ENCODE measurements around the gene EIF6. TPM values are rescaled to one million over a fixed set of nuclear protein-coding genes. Genes with fewer than 3 reads are reported as not detected.

The EIF6 gene
- total and polyA plus RNA-seq, 4 donors = 60.8 to 160 (median 106) TPM

DNA sequence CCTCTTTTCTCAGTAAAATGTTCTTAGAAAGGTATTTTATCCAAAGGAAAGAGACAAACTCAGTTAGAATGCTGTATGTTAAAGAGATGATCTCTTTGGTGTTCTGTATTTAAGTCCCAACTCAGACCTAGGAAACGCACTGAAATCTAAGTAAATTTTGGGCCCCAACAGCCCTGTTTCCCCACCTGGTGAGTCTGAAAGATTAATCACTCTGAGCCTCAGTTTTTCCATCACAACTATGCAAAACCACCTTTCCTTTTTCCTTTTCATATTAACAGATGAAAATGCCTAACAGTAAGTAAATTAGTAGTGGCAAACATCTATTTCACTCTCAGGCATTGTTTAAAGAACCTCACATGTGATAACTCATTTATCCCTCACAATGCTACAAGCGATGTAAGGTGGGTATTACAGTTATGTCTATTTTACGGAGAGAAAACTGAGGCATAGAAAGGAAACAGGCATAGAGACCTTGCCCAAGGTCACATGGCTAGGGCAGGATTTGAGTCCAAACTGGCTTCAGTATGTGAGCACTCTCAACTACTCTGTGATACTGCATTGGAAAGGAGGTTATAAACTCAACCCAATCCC lies 43.6 kb upstream of the EIF6 start (continued):
- TF ChIP-seq, protein P1, sequence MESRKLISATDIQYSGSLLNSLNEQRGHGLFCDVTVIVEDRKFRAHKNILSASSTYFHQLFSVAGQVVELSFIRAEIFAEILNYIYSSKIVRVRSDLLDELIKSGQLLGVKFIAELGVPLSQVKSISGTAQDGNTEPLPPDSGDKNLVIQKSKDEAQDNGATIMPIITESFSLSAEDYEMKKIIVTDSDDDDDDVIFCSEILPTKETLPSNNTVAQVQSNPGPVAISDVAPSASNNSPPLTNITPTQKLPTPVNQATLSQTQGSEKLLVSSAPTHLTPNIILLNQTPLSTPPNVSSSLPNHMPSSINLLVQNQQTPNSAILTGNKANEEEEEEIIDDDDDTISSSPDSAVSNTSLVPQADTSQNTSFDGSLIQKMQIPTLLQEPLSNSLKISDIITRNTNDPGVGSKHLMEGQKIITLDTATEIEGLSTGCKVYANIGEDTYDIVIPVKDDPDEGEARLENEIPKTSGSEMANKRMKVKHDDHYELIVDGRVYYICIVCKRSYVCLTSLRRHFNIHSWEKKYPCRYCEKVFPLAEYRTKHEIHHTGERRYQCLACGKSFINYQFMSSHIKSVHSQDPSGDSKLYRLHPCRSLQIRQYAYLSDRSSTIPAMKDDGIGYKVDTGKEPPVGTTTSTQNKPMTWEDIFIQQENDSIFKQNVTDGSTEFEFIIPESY (IDR thresholded peaks at IDR 0.05) = no peak
- TF ChIP-seq HNF4A (conservative IDR thresholded peaks at IDR 0.05) (no peak), GABPA (IDR thresholded peaks at IDR 0.05 in 1 of 2, conservative IDR thresholded peaks at IDR 0.05 in 1 of 2) (no peak), EGR1 (IDR thresholded peaks at IDR 0.05; ENCODE audit: low read depth in 2 of 2) (no peak)
- TF ChIP-seq, protein P2, sequence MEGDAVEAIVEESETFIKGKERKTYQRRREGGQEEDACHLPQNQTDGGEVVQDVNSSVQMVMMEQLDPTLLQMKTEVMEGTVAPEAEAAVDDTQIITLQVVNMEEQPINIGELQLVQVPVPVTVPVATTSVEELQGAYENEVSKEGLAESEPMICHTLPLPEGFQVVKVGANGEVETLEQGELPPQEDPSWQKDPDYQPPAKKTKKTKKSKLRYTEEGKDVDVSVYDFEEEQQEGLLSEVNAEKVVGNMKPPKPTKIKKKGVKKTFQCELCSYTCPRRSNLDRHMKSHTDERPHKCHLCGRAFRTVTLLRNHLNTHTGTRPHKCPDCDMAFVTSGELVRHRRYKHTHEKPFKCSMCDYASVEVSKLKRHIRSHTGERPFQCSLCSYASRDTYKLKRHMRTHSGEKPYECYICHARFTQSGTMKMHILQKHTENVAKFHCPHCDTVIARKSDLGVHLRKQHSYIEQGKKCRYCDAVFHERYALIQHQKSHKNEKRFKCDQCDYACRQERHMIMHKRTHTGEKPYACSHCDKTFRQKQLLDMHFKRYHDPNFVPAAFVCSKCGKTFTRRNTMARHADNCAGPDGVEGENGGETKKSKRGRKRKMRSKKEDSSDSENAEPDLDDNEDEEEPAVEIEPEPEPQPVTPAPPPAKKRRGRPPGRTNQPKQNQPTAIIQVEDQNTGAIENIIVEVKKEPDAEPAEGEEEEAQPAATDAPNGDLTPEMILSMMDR (IDR thresholded peaks at IDR 0.05; ENCODE audit: low read depth, low read length, missing input control) = no peak

DNA sequence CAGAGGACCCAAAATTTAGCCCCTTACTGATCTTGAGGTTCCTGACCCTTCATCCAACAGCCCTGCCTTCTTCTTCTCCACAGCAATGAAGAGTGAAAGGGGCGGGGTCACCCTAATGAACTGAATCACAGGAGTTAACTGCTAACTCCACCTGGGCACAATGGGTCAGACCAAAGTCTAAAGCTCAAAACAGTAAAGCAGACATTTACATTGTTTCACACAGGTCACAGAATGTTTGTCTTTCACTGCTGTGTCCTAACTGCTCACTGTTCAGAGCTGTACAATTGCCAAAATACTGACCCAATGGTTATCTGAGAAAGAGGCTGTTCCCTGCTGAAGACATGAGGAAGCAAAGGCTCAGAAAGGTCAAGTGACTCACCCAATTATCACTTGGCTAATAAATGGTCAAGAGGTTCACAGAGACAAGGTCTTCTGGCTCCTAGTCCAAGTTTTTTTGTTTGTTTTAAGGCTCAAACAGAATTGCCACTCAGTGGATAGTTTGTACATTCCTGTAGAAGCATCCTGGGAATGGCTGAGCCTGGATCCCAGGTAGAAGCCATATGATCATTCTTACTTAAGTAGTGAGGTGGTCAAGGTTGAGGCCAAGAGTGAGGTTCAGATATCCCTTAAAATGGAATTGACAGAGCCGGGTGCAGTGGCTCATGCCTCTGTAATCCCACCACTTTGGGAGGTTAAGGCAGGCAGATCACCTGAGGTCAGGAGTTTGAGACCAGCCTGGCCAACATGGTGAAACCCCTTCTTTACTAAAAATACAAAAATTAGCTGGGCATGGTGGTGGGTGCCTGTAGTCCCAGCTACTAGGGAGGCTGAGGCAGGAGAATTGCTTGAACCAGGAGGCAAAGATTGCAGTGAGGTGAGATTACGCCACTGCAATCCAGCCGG lies 42.8 kb upstream of the EIF6 start:
- H3K9me3 ChIP-seq (ENCODE audit: control insufficient read depth in 4 of 4, low read length in 3 of 4) = no peaks in the 10 kb centered on the region
- H3K27ac ChIP-seq (ENCODE audit: low read depth in 1 of 2, low read length in 2 of 2) = peak overlapping the region; percentile 37 to 74
- DNase-seq (ENCODE audit: low spot score) = no peak
- no peaks in the 10 kb centered on the region for H3K36me3 ChIP-seq (ENCODE audit: control insufficient read depth in 4 of 4, insufficient read depth in 3 of 4, low read depth in 1 of 4, low read length in 3 of 4)
- H3K4me3 ChIP-seq (ENCODE audit: low read depth in 1 of 3, low read length in 3 of 3) = no peak overlapping the region
- H3K27me3 ChIP-seq (ENCODE audit: control insufficient read depth in 4 of 4, insufficient read depth in 4 of 4, low read length in 3 of 4) = no peaks in the 10 kb centered on the region
- TF ChIP-seq, protein P2 (IDR thresholded peaks at IDR 0.05; ENCODE audit: low read depth, low read length, missing input control) = no peak
- TF ChIP-seq TAF1 (conservative IDR thresholded peaks at IDR 0.05) (no peak), RAD21 (IDR thresholded peaks at IDR 0.05) (peak; percentile 47 to 62), FOXA2 (IDR thresholded peaks at IDR 0.05) (peak; percentile 87), GABPA (IDR thresholded peaks at IDR 0.05 in 1 of 2, conservative IDR thresholded peaks at IDR 0.05 in 1 of 2) (peak in 1 of 2 donors; percentile 62), SP1 (IDR thresholded peaks at IDR 0.05) (peak; percentile 100), HNF4A (conservative IDR thresholded peaks at IDR 0.05) (peak; percentile 100), RXRA (IDR thresholded peaks at IDR 0.05) (peak; percentile 98), EGR1 (IDR thresholded peaks at IDR 0.05; ENCODE audit: low read depth in 2 of 2) (peak in 1 of 2 donors; percentile 68), JUND (IDR thresholded peaks at IDR 0.05) (peak; percentile 94 to 99), YY1 (IDR thresholded peaks at IDR 0.05) (peak; percentile 83), NR2F2 (IDR thresholded peaks at IDR 0.05) (peak; percentile 98), HNF4G (IDR thresholded peaks at IDR 0.05) (peak; percentile 99), FOXA1 (IDR thresholded peaks at IDR 0.05) (peak; percentile 64)
- TF ChIP-seq, protein P1 (IDR thresholded peaks at IDR 0.05) = peak; percentile 87
- TF ChIP-seq, protein P3, sequence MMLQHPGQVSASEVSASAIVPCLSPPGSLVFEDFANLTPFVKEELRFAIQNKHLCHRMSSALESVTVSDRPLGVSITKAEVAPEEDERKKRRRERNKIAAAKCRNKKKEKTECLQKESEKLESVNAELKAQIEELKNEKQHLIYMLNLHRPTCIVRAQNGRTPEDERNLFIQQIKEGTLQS (IDR thresholded peaks at IDR 0.05) = peak; percentile 77
- TF ChIP-seq, protein P4, sequence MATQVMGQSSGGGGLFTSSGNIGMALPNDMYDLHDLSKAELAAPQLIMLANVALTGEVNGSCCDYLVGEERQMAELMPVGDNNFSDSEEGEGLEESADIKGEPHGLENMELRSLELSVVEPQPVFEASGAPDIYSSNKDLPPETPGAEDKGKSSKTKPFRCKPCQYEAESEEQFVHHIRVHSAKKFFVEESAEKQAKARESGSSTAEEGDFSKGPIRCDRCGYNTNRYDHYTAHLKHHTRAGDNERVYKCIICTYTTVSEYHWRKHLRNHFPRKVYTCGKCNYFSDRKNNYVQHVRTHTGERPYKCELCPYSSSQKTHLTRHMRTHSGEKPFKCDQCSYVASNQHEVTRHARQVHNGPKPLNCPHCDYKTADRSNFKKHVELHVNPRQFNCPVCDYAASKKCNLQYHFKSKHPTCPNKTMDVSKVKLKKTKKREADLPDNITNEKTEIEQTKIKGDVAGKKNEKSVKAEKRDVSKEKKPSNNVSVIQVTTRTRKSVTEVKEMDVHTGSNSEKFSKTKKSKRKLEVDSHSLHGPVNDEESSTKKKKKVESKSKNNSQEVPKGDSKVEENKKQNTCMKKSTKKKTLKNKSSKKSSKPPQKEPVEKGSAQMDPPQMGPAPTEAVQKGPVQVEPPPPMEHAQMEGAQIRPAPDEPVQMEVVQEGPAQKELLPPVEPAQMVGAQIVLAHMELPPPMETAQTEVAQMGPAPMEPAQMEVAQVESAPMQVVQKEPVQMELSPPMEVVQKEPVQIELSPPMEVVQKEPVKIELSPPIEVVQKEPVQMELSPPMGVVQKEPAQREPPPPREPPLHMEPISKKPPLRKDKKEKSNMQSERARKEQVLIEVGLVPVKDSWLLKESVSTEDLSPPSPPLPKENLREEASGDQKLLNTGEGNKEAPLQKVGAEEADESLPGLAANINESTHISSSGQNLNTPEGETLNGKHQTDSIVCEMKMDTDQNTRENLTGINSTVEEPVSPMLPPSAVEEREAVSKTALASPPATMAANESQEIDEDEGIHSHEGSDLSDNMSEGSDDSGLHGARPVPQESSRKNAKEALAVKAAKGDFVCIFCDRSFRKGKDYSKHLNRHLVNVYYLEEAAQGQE (IDR thresholded peaks at IDR 0.05) = peak; percentile 89
- TF ChIP-seq, protein P5, sequence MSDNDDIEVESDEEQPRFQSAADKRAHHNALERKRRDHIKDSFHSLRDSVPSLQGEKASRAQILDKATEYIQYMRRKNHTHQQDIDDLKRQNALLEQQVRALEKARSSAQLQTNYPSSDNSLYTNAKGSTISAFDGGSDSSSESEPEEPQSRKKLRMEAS (IDR thresholded peaks at IDR 0.05) = peak; percentile 78
- peaks cover 6 to 34% (median 26%) of the 10 kb centered on the region in 4 donors for H3K4me1 ChIP-seq (ENCODE audit: control insufficient read depth in 4 of 4, insufficient read depth in 4 of 4, low read length in 3 of 4)
- 62% methylated on average over 4 of the region's 4 CpGs for WGBS
- H3K9ac ChIP-seq (ENCODE audit: low read depth in 1 of 2, low read length in 2 of 2) = no peak overlapping the region

Data from liver (tissue), 9 donors.